GM12864 (cell line): Measurements from ENCODE around the gene MYG1.

Experiments used
- DNase-seq: peaks from one replicate; pipeline ENCODE4 v3.0.0-alpha.2; 2011; ENCODE audit warnings: low read depth
- H3K4me3 ChIP-seq: 2 replicates; pipeline ENCODE4 v1.5.1; 2011; ENCODE audit warnings: mild to moderate bottlenecking, low read depth, low read length, control low read depth
- CTCF ChIP-seq: IDR thresholded peaks from 2 replicates; pipeline ENCODE4 v1.5.1; 2011; ENCODE audit warnings: low read depth, mild to moderate bottlenecking, moderate library complexity, low read length, control low read depth, inconsistent platforms; ENCODE audit errors: missing control alignments

The MYG1 gene

GRCh38 chr12:53274445-53274844 lies 25.1 kb upstream of the MYG1 start:
- DNase-seq, result no peak
- no peak overlapping the region for H3K4me3 ChIP-seq
- TF ChIP-seq CTCF, result no peak

GRCh38 chr12:53276511-53276910 lies 23.0 kb upstream of the MYG1 start:
- no peak for DNase-seq
- no peak for TF ChIP-seq CTCF
- H3K4me3 ChIP-seq, result no peak overlapping the region

GRCh38 chr12:53277981-53278380 lies 21.5 kb upstream of the MYG1 start:
- H3K4me3 ChIP-seq, result no peak overlapping the region
- TF ChIP-seq CTCF, result no peak
- DNase-seq, result no peak

DNA sequence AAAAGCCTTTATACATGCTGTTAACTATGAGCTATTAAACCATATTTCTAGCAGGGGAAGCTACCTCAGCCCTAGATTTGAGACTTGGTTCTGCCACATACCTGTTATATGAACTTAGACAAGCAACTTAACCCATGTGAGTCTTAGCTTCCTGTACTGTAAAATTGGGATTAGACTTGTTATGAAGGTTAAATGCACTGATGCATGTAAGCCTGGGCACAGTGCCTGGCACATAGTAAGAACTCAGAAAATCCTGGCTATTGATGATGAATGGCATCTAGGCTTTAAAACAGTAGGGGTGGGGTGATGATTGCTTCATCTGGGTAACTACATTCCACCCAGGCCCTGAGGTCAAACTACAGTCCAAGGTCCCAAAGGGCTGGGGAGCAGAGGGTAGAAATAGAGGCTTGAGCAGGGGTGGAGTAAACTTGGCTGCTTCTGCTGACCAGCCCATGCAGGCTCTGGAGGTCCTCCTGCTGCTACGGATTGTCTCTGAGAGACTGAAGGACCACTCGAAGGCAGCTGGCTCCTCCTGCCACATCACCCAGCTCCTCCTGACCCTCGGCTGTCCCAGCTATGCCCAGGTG lies 20.1 kb upstream of the MYG1 start:
- no peak overlapping the region for H3K4me3 ChIP-seq
- TF ChIP-seq CTCF, result no peak
- DNase-seq, result no peak

DNA sequence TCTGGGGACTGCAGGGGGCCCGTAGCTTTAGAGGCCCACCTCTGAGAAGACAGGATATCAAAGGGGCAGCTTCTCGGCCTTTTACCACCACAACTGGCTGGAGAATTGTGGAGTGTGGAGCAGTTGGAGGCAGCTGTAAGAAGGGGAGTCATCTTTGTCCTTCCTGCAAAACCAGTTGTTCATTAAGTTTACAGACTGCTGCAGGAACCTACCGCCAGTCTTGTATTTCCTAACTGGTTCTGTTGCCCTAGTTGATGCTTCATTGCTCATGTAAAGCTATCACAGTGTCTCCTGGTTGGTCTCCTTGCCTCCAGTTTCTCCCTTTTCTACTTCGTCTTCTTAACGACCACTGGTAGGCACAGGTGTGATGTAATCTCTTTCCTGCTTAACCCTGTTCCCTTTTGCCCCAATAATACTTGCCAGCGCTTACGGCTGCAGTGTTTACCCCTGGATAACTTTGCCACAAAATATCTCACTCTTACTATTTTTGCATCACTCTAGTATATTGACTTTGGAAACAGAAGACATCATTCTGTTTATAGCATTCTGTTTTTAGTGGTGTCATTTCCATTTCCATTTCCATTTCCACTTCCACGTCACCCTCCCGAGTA lies 19.5 kb upstream of the MYG1 start:
- no peak overlapping the region for H3K4me3 ChIP-seq
- no peak for DNase-seq
- TF ChIP-seq CTCF, result no peak

- no peak overlapping the region for H3K4me3 ChIP-seq
- no peak for DNase-seq
- TF ChIP-seq CTCF, result no peak
These were observed 13.0 kb upstream of the MYG1 start for GRCh38 chr12:53286448-53286847.

DNA sequence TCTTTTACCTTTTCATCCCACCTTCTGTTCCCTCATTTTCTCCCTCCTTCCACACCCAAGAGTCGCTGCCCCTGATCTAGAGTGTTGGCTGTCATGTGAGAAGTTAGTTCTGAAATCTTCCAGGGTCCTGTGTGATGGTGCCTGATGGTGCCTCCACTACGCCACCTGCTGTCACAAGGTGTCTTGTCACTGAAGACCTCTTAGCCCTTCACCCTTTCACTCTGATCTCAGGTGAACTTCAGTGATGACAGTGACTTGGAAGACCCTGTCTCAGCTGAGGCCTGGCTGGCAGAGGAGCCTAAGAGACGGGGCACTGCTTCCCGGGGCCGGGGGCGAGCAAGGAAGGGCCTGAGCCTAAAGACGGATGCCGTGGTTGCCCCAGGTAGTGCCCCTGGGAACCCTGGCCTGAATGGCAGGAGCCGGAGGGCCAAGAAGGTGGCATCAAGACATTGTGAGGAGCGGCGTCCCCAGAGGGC lies 11.7 kb upstream of the MYG1 start:
- peak; percentile 80 for TF ChIP-seq CTCF
- DNase-seq, result peak; percentile 39

More for the DNA sequence above, 11.7 kb upstream of the MYG1 start:
- H3K4me3 ChIP-seq, result no peak overlapping the region
